Measurements from ENCODE around the gene DPP8. TPM values are rescaled to one million over a fixed set of nuclear protein-coding genes. Genes with fewer than 3 reads are reported as not detected.

Gene DPP8
- polyA plus RNA-seq, 1 experiment, result 21.6 TPM

- ChIA-PET CTCF (interaction anchor here (0.6 to 6.4 kb wide), 6 partner anchors 9 to 246 kb away, joined by 3 to 50 read pairs (median 4); no protein-coding TSS in a partner anchor), POLR2A (interaction anchor here (1.0 kb wide), 1 partner anchor 159 kb away, joined by 3 read pairs; no protein-coding TSS in a partner anchor)
Measured at GRCh38 chr15:65421360-65422215, 95.9 kb downstream of the DPP8 start.

GRCh38 chr15:65420975-65421359 is 96.5 kb downstream of the DPP8 start:
- TF ChIP-seq, protein P1, sequence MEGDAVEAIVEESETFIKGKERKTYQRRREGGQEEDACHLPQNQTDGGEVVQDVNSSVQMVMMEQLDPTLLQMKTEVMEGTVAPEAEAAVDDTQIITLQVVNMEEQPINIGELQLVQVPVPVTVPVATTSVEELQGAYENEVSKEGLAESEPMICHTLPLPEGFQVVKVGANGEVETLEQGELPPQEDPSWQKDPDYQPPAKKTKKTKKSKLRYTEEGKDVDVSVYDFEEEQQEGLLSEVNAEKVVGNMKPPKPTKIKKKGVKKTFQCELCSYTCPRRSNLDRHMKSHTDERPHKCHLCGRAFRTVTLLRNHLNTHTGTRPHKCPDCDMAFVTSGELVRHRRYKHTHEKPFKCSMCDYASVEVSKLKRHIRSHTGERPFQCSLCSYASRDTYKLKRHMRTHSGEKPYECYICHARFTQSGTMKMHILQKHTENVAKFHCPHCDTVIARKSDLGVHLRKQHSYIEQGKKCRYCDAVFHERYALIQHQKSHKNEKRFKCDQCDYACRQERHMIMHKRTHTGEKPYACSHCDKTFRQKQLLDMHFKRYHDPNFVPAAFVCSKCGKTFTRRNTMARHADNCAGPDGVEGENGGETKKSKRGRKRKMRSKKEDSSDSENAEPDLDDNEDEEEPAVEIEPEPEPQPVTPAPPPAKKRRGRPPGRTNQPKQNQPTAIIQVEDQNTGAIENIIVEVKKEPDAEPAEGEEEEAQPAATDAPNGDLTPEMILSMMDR (IDR thresholded peaks at IDR 0.05; ENCODE audit: insufficient read depth, low read depth, low read length), result no peak
- POLR2A ChIA-PET, result interaction anchor here (1.0 kb wide), 1 partner anchor 159 kb away, joined by 3 read pairs; no protein-coding TSS in a partner anchor
- no peaks in the 10 kb centered on the region for H3K36me3 ChIP-seq (ENCODE audit: control insufficient read depth, insufficient read depth, low read length)
- no peak overlapping the region for H3K4me3 ChIP-seq (ENCODE audit: low read depth, low read length)
- H3K27me3 ChIP-seq (ENCODE audit: control insufficient read depth, insufficient read depth, low read length), result peaks cover 19% of the 10 kb centered on the region
- no peak for DNase-seq (ENCODE audit: low read depth)
- CTCF ChIA-PET, result interaction anchor here (0.9 to 6.4 kb wide), 6 partner anchors 8 to 35 kb away, joined by 3 to 50 read pairs (median 4); no protein-coding TSS in a partner anchor

More at GRCh38 chr15:65421360-65422215, 95.9 kb downstream of the DPP8 start:
- TF ChIP-seq, protein P1 (IDR thresholded peaks at IDR 0.05; ENCODE audit: insufficient read depth, low read depth, low read length), result no peak
- peaks cover 19% of the 10 kb centered on the region for H3K27me3 ChIP-seq (ENCODE audit: control insufficient read depth, insufficient read depth, low read length)
- no peaks in the 10 kb centered on the region for H3K36me3 ChIP-seq (ENCODE audit: control insufficient read depth, insufficient read depth, low read length)
- H3K4me3 ChIP-seq (ENCODE audit: low read depth, low read length), result peak overlapping the region; percentile 55
- DNase-seq (ENCODE audit: low read depth), result no peak

- Histone ChIP-seq H3K27me3 (ENCODE audit: control insufficient read depth, insufficient read depth, low read length) (peaks cover 18% of the 10 kb centered on the region), H3K4me3 (ENCODE audit: low read depth, low read length) (no peak overlapping the region), H3K36me3 (ENCODE audit: control insufficient read depth, insufficient read depth, low read length) (no peaks in the 10 kb centered on the region)
- ChIA-PET POLR2A (no interaction called here), CTCF (interaction anchor here (0.9 to 6.4 kb wide), 3 partner anchors 9 to 100 kb away, joined by 3 to 50 read pairs (median 6); no protein-coding TSS in a partner anchor)
- no peak for DNase-seq (ENCODE audit: low read depth)
- TF ChIP-seq, protein P1 (IDR thresholded peaks at IDR 0.05; ENCODE audit: insufficient read depth, low read depth, low read length), result no peak
Measured at GRCh38 chr15:65418596-65418995, 98.9 kb downstream of the DPP8 start.

GRCh38 chr15:65416845-65417416 is 100.6 kb downstream of the DPP8 start:
- H3K27me3 ChIP-seq (ENCODE audit: control insufficient read depth, insufficient read depth, low read length), result peaks cover 12% of the 10 kb centered on the region
- H3K36me3 ChIP-seq (ENCODE audit: control insufficient read depth, insufficient read depth, low read length), result no peaks in the 10 kb centered on the region
- H3K4me3 ChIP-seq (ENCODE audit: low read depth, low read length), result no peak overlapping the region
- ChIA-PET POLR2A (no interaction called here), CTCF (interaction anchor here (2.0 to 6.4 kb wide), 2 partner anchors 17 to 98 kb away, joined by 6 to 50 read pairs; no protein-coding TSS in a partner anchor)
- DNase-seq (ENCODE audit: low read depth), result no peak
- TF ChIP-seq, protein P1 (IDR thresholded peaks at IDR 0.05; ENCODE audit: insufficient read depth, low read depth, low read length), result no peak

Data from BJ (cell line).